OCI-LY1 (cell line): ENCODE results near the gene P2RY6.

ENCODE experiments used
- EZH2 ChIP-seq: fragments of 200-600 bp; sonication (generic), shearing (Covaris generic); IDR thresholded peaks from 2 replicates; pipeline ENCODE4 v1.8.0; 2017; ENCODE audit warnings: borderline replicate concordance, mixed run types, mild to moderate bottlenecking, antibody characterized with exemption, low read length, moderate library complexity, mixed read lengths
- TF ChIP-seq, protein P1 (sequence below): fragments of 200-600 bp; sonication (generic), shearing (Covaris generic); IDR thresholded peaks from 2 replicates; pipeline ENCODE4 v1.5.1; 2017; ENCODE audit warnings: mild to moderate bottlenecking, antibody characterized with exemption, low read length, moderate library complexity, mixed read lengths

DNA sequence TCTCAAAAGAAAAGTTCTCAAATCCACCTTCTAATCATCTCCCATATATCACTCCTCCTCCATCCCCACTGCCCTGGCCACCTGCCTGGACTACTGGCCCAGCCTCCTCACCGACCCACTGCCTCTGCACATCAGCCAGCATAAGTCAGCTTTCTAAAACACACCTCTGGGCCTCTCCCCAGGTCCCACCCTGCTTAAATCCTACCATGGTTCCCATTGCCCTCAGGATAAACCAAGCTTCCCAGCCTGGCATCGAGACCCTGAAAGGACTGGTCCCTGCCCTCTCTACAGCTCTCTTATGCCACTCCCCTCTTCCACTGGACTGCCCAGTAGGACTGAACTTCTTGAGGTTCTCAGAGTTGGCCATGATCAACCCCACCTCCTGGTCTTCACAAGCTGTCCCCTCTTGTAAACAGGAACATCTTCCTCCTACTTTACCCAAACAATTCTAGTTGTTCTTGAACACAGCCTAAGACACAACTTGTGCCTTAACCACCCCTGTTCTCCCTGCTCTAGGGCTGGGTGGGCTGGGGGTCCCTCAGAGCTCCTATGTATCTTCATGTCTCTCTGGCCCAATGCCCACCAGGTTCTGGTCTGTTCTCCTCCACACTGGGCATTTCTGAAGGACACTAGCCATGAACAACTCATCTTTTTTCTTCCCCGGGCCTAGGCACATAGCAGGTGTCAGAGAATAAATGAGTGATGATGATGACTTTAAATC is 12.6 kb upstream of the P2RY6 start:
- no peak for TF ChIP-seq EZH2
- TF ChIP-seq, protein P1, sequence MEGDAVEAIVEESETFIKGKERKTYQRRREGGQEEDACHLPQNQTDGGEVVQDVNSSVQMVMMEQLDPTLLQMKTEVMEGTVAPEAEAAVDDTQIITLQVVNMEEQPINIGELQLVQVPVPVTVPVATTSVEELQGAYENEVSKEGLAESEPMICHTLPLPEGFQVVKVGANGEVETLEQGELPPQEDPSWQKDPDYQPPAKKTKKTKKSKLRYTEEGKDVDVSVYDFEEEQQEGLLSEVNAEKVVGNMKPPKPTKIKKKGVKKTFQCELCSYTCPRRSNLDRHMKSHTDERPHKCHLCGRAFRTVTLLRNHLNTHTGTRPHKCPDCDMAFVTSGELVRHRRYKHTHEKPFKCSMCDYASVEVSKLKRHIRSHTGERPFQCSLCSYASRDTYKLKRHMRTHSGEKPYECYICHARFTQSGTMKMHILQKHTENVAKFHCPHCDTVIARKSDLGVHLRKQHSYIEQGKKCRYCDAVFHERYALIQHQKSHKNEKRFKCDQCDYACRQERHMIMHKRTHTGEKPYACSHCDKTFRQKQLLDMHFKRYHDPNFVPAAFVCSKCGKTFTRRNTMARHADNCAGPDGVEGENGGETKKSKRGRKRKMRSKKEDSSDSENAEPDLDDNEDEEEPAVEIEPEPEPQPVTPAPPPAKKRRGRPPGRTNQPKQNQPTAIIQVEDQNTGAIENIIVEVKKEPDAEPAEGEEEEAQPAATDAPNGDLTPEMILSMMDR, result no peak
